HG02970 (cell line): ENCODE measurements around the gene ZKSCAN3.
"Not testable (repeated sequence)": the region's sequence is repeated elsewhere in the genome, so short reads cannot be mapped to it uniquely, and the experiment has no call there.

ENCODE experiments used
- ATAC-seq: cut with Tn5 transposase; IDR thresholded peaks from one replicate; pipeline ENCODE4 v1.9.1; 2021; ENCODE audit warnings: mild to moderate bottlenecking, moderate library complexity, moderate number of reproducible peaks; ENCODE audit not compliant: unreplicated experiment, low FRiP score

ZKSCAN3 gene

DNA sequence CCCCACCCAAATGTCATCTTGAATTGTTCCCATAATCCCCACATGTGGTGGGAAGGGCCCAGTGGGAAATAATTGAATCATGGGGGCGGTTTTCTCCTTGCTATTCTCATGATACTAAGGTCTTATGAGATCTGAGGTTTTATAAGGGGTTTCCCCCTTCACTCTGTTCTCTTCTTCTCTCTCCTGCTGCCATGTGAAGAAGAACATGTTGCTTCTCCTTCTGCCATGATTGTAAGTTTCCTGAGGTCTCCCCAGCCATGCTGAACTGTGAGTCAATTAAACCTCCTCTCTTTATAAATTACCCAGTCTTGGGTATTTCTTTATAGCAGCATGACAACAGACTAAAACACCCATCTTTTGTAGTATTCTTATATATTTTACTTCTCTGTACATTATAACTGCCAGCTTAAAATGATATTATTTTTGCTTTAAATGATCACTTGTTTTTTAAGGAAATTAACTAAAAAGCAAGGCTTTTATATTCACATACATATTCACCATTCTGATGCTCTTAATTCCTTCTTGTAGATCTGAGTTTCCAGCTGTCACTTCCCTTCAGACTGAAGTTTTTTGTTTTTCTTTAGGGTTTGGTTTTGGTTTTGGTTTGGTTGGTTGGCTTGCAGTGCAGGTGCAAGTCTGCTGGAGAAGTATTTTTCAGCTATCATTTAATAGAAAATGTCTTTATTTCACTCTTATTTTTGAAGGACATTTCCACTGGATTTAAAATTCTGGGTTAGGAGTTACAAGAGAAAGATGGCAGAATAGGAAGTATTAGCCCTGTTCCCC is 9.2 kb upstream of the ZKSCAN3 start:
- ATAC-seq, result no peak

GRCh38 chr6:28343898-28344677 is 5.7 kb upstream of the ZKSCAN3 start:
- no peak for ATAC-seq

DNA sequence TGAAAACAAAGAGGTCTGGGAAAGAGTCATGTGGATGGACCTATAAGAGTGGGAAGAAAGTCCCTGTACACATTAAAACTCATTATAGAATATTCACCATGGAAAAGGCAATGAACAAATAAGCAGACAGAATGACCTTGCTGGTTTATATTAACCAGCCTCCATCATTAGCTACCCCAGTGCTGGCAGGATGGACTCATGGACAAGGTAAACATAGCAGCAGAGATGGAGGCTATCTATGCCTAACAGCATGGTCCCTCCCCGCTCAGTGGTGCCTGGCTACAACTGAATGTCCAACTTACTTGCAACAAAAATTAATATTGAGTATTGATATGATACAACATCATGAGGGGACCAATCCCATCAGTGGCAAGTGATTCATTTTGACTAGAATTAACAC is 4.5 kb upstream of the ZKSCAN3 start:
- no peak for ATAC-seq

DNA sequence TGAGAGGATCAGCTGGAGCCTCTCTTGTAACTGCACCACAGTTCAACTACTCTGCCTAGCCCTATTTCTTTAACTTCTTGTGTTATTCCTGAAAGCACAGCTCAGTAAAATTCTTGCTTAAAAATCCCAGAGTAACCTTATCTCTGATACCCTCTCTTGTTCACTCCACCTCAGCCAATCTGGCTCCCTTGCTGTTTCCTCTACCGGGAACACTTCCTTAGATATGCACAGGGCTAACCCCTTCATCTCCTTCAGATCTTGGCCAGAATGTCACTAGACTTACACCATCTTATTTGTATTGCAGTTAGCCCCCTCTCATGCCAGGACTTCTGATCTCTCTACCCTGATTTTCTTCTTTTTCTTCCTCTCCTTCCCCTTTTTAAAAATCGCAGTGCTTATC is 2.6 kb upstream of the ZKSCAN3 start:
- ATAC-seq, result no peak

- no peak for ATAC-seq
These were observed 329 bp upstream of the ZKSCAN3 start for GRCh38 chr6:28349344-28349891.

GRCh38 chr6:28351087-28351486 is 1.3 kb downstream of the ZKSCAN3 start:
- ATAC-seq, result no peak

GRCh38 chr6:28351493-28351925 is 1.8 kb downstream of the ZKSCAN3 start:
- ATAC-seq, result no peak

- no peak for ATAC-seq
These were observed 3.6 kb downstream of the ZKSCAN3 start for GRCh38 chr6:28353356-28353755.

GRCh38 chr6:28353981-28354676 is 4.4 kb downstream of the ZKSCAN3 start:
- no peak for ATAC-seq

DNA sequence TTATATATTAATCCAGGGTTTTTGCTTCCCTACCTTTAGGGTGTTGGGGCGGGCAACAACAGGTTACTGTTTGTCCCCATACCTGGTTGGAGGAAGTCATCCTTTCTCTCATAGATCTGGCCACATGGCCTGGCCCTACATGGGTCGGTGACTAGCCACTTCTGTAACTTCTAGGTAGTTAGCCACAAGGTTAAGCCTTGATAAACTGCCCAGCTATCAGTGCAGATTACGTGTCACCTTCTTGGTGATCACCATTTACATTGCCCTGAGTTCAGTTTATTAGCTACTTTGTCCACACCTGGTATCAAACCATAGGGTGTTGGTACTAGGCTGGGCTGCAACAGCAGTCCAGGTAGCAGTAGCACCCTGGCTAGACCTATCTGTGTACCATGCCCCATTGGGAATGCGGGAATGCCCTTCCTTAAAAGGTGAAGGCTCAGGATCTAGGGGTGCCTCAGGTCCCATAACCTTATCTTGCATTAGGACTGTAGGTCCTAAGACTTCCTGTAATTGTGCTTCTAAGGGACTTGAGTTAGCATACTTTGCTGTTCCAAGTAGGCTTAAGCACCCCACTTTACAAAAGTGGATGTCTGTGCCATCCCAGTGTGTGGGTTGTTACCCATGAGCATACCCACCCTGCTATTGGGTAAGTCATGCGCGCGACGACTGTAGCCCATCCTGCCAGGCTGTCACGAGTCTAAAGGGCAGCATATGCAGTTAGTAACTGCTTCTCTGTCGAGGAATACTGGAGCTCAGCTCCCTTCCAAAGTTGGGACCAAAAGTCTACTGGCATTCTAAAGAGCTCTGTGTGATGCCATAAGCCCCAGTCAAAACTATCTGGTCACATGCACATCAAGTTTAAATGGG is 5.2 kb downstream of the ZKSCAN3 start:
- ATAC-seq, result no peak

DNA sequence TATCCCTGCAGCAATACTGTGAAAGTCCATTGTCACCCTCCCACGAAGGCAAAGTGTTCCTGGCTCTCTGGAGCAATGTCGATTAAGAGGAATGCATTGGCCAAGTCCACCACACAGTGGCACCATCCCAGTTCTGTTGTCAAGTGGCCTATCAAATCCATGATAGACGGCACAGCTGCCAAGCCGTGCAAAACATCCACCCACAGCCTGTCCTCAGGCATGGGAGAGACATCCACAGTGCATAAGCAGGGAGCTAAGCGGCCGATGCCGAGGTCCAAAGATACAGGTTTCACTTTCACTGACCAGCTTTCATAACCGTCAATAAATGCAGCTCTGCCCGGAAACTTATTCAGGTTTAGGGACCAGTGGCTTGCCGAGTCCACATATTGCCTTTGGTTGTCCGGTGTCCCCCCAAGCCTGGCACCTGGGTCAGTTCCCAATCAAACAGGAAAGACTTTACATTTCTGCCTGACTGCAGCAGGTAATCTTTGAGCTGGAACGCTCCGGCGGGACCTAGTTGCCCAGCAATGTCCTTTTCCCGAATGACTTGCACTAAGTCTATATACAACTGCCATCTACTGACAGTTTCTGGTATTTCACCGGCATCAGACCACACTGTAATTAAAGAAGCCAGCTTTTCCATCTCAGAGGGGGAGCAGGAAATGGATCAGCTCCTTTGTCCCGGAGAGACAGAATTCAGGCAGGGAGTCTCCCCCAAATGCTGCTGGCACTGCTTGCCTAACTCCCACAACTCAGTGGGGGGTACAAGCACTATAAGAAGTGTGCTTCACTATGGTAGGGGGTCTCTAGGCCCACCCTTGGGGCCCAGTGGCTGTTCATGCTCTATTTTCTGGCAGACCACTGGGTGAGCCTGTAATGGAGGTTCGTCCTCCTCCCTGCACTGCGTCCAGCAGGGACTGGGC is 6.3 kb downstream of the ZKSCAN3 start:
- no peak for ATAC-seq

DNA sequence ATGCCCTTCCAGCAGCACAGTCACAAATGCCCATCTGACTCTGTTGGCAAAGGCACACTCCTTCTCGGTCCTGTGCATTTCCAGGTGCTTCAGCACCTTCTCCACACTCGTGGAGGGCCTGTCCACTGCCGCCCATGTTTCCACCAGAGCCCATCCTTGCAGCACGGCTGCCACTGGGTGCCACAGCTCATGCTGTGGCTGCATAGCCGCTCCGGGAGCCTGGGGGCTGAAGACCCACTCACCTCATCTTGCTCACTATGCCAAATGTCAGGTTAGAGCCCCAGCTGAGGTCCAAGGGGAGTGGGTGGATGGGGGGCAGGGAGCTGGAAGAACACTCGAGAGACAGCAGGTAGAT is 6.9 kb downstream of the ZKSCAN3 start:
- ATAC-seq, result no peak

DNA sequence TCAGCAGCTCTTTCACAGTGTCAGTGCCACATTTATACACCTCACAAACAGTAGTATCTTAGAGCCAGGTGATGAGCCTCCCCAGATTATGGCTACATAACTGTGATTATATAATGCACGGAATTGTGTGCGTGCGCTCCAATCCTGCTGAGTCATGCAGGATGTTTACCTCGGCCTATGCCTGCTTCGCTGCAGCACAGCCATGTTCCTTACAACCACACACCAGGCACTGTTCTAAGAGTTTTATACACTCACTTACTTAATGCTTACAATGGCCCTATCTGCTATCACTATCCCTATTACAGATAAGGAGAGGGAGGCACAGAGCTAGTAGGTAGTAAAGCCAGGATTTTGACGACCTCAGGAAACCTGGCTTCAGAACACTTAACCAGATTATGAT is 7.3 kb downstream of the ZKSCAN3 start:
- ATAC-seq, result no peak

DNA sequence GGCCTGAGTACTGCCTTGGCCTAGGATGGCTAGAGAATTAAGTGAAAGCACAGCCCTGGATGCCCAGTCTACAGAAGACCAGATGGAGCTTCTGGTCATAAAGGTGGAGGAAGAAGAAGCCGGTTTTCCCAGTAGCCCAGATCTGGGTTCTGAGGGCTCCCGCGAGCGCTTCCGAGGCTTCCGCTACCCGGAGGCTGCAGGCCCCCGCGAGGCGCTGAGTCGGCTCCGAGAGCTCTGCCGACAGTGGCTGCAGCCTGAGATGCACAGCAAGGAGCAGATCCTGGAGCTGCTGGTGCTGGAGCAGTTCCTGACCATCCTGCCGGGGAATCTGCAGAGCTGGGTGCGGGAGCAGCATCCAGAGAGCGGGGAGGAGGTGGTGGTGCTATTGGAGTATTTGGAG is 9.8 kb downstream of the ZKSCAN3 start:
- not testable (repeated sequence) for ATAC-seq

- ATAC-seq, result no peak
These were observed 11.2 kb downstream of the ZKSCAN3 start for GRCh38 chr6:28360961-28361360.

DNA sequence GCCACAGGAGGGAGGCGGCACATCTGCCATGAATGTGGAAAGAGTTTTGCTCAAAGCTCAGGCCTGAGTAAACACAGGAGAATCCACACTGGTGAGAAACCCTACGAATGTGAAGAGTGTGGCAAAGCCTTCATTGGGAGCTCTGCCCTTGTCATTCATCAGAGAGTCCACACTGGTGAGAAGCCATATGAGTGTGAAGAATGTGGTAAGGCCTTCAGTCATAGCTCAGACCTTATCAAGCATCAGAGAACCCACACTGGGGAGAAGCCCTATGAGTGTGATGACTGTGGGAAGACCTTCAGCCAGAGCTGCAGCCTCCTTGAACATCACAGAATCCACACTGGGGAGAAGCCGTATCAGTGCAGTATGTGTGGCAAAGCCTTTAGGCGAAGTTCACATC is 15.8 kb downstream of the ZKSCAN3 start:
- ATAC-seq, result not testable (repeated sequence)

- no peak for ATAC-seq
These were observed 18.8 kb downstream of the ZKSCAN3 start for GRCh38 chr6:28368522-28368921.

DNA sequence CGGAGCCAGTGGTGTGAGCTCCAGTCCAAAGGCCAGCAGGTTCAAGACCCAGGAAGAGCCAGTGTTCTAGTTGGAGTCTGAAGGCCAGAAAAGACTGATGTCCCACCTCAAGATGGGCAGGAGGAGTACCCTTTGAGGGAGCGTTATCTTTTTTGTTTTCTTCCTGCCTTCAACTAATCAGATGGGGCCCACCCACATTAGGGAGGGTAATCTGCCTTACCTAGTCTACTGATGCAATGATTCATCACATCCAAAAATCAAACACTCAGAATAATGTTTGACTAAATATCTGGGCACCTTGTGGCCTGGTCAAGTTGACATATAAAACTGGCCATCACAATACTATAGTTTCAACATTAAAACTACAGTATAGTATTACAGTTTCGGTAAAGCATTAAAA is 19.7 kb downstream of the ZKSCAN3 start:
- no peak for ATAC-seq

- no peak for ATAC-seq
These were observed 20.7 kb downstream of the ZKSCAN3 start for GRCh38 chr6:28370440-28370839.
